Measurements from ENCODE around the gene PHAF1. TPM values are rescaled to one million over a fixed set of nuclear protein-coding genes. Genes with fewer than 3 reads are reported as not detected.

The PHAF1 gene
- total and polyA plus RNA-seq, 4 donors, result 26.6 to 42.4 (median 28.4) TPM

GRCh38 chr16:67105881-67106280 is 3.9 kb upstream of the PHAF1 start:
- 77% methylated on average over 5 of the region's 5 CpGs for WGBS

DNA sequence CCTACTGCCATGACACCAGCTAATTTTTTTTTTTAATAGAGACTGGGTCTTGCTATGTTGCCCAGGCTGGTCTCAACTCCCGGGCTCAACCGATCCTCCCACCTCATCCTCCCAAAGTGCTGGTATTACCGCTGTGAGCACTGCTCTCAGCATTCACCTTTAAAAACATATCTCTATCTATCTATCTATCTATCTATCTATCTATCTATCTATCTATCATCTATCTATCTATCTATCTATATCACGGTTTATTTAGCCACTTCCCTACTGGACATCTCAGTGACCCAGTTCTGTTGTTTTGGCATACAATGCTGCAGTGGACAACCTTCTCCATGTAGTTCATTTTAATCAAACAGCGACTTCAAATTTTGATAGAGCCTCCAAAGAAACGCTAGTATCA is 1.3 kb upstream of the PHAF1 start:
- H3K4me3 ChIP-seq (ENCODE audit: low read depth in 1 of 3, low read length in 3 of 3), result no peak overlapping the region
- H3K27ac ChIP-seq (ENCODE audit: low read depth in 1 of 2, low read length in 2 of 2), result no peak overlapping the region
- DNase-seq (ENCODE audit: low spot score), result no peak
- no peak for TF ChIP-seq RAD21 (IDR thresholded peaks at IDR 0.05)
- TF ChIP-seq, protein P1, sequence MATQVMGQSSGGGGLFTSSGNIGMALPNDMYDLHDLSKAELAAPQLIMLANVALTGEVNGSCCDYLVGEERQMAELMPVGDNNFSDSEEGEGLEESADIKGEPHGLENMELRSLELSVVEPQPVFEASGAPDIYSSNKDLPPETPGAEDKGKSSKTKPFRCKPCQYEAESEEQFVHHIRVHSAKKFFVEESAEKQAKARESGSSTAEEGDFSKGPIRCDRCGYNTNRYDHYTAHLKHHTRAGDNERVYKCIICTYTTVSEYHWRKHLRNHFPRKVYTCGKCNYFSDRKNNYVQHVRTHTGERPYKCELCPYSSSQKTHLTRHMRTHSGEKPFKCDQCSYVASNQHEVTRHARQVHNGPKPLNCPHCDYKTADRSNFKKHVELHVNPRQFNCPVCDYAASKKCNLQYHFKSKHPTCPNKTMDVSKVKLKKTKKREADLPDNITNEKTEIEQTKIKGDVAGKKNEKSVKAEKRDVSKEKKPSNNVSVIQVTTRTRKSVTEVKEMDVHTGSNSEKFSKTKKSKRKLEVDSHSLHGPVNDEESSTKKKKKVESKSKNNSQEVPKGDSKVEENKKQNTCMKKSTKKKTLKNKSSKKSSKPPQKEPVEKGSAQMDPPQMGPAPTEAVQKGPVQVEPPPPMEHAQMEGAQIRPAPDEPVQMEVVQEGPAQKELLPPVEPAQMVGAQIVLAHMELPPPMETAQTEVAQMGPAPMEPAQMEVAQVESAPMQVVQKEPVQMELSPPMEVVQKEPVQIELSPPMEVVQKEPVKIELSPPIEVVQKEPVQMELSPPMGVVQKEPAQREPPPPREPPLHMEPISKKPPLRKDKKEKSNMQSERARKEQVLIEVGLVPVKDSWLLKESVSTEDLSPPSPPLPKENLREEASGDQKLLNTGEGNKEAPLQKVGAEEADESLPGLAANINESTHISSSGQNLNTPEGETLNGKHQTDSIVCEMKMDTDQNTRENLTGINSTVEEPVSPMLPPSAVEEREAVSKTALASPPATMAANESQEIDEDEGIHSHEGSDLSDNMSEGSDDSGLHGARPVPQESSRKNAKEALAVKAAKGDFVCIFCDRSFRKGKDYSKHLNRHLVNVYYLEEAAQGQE (IDR thresholded peaks at IDR 0.05), result no peak
- TF ChIP-seq EGR1 (IDR thresholded peaks at IDR 0.05; ENCODE audit: low read depth in 2 of 2), result no peak
- TF ChIP-seq HNF4A (conservative IDR thresholded peaks at IDR 0.05), result no peak
- TF ChIP-seq, protein P2, sequence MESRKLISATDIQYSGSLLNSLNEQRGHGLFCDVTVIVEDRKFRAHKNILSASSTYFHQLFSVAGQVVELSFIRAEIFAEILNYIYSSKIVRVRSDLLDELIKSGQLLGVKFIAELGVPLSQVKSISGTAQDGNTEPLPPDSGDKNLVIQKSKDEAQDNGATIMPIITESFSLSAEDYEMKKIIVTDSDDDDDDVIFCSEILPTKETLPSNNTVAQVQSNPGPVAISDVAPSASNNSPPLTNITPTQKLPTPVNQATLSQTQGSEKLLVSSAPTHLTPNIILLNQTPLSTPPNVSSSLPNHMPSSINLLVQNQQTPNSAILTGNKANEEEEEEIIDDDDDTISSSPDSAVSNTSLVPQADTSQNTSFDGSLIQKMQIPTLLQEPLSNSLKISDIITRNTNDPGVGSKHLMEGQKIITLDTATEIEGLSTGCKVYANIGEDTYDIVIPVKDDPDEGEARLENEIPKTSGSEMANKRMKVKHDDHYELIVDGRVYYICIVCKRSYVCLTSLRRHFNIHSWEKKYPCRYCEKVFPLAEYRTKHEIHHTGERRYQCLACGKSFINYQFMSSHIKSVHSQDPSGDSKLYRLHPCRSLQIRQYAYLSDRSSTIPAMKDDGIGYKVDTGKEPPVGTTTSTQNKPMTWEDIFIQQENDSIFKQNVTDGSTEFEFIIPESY (IDR thresholded peaks at IDR 0.05), result no peak
- H3K4me1 ChIP-seq (ENCODE audit: control insufficient read depth in 4 of 4, insufficient read depth in 4 of 4, low read length in 3 of 4), result peaks cover 3 to 34% (median 21%) of the 10 kb centered on the region in 4 donors
- H3K9ac ChIP-seq (ENCODE audit: low read depth in 1 of 2, low read length in 2 of 2), result no peak overlapping the region
- no peaks in the 10 kb centered on the region for H3K36me3 ChIP-seq (ENCODE audit: control insufficient read depth in 4 of 4, insufficient read depth in 3 of 4, low read depth in 1 of 4, low read length in 3 of 4)
- WGBS, result 96% methylated on average over 6 of the region's 6 CpGs
- H3K9me3 ChIP-seq (ENCODE audit: control insufficient read depth in 4 of 4, low read length in 3 of 4), result no peaks in the 10 kb centered on the region
- no peaks in the 10 kb centered on the region for H3K27me3 ChIP-seq (ENCODE audit: control insufficient read depth in 4 of 4, insufficient read depth in 4 of 4, low read length in 3 of 4)

More at GRCh38 chr16:67105881-67106280, 3.9 kb upstream of the PHAF1 start:
- Histone ChIP-seq H3K27ac (ENCODE audit: low read depth in 1 of 2, low read length in 2 of 2) (no peak overlapping the region), H3K36me3 (ENCODE audit: control insufficient read depth in 4 of 4, insufficient read depth in 3 of 4, low read depth in 1 of 4, low read length in 3 of 4) (no peaks in the 10 kb centered on the region), H3K9me3 (ENCODE audit: control insufficient read depth in 4 of 4, low read length in 3 of 4) (no peaks in the 10 kb centered on the region), H3K27me3 (ENCODE audit: control insufficient read depth in 4 of 4, insufficient read depth in 4 of 4, low read length in 3 of 4) (no peaks in the 10 kb centered on the region), H3K4me1 (ENCODE audit: control insufficient read depth in 4 of 4, insufficient read depth in 4 of 4, low read length in 3 of 4) (peaks cover 0 to 16% (median 8%) of the 10 kb centered on the region in 4 donors), H3K4me3 (ENCODE audit: low read depth in 1 of 3, low read length in 3 of 3) (no peak overlapping the region), H3K9ac (ENCODE audit: low read depth in 1 of 2, low read length in 2 of 2) (no peak overlapping the region)
- TF ChIP-seq ATF3 (IDR thresholded peaks at IDR 0.05) (no peak), HNF4G (IDR thresholded peaks at IDR 0.05) (no peak), TAF1 (conservative IDR thresholded peaks at IDR 0.05) (no peak), FOXA1 (IDR thresholded peaks at IDR 0.05) (no peak)
- DNase-seq (ENCODE audit: low spot score), result no peak

DNA sequence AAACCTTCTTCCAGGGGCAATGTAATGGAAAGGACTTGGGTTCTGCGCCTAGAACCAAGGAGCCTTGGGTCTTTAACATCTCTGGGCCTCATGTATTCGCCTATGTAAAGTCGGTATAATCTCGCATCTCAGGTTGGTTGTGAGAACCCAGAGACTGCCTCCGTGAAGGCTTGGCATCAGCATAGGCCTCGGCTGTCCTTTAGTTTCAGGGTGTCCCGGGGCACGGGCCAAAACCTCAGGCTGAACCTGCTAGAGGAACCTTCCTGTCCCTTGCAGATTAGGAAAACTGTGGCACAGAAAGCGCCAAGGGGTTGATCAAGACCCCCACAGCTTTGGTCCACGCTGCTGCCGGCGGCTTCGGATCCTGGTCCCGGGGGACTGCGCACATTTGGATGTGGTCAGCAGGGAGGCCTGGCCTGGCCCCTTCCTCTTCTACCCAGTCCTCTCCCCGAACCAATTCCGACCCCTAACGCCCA is 772 bp upstream of the PHAF1 start:
- H3K36me3 ChIP-seq (ENCODE audit: control insufficient read depth in 4 of 4, insufficient read depth in 3 of 4, low read depth in 1 of 4, low read length in 3 of 4), result no peaks in the 10 kb centered on the region
- H3K27me3 ChIP-seq (ENCODE audit: control insufficient read depth in 4 of 4, insufficient read depth in 4 of 4, low read length in 3 of 4), result no peaks in the 10 kb centered on the region
- no peaks in the 10 kb centered on the region for H3K9me3 ChIP-seq (ENCODE audit: control insufficient read depth in 4 of 4, low read length in 3 of 4)
- H3K9ac ChIP-seq (ENCODE audit: low read depth in 1 of 2, low read length in 2 of 2), result peak overlapping the region in 1 of 2 donors; percentile 82
- peaks cover 3 to 34% (median 22%) of the 10 kb centered on the region in 4 donors for H3K4me1 ChIP-seq (ENCODE audit: control insufficient read depth in 4 of 4, insufficient read depth in 4 of 4, low read length in 3 of 4)
- peak overlapping the region; percentile 76 to 94 for H3K27ac ChIP-seq (ENCODE audit: low read depth in 1 of 2, low read length in 2 of 2)
- 76% methylated on average over 18 of the region's 18 CpGs for WGBS
- TF ChIP-seq ATF3 (IDR thresholded peaks at IDR 0.05), result no peak
- TF ChIP-seq GABPA (IDR thresholded peaks at IDR 0.05 in 1 of 2, conservative IDR thresholded peaks at IDR 0.05 in 1 of 2), result no peak
- no peak for TF ChIP-seq FOXA1 (IDR thresholded peaks at IDR 0.05)
- no peak for TF ChIP-seq CTCF (IDR thresholded peaks at IDR 0.05; ENCODE audit: low read depth, low read length, missing input control)
- TF ChIP-seq RXRA (IDR thresholded peaks at IDR 0.05), result no peak
- TF ChIP-seq EGR1 (IDR thresholded peaks at IDR 0.05; ENCODE audit: low read depth in 2 of 2), result no peak
- no peak for TF ChIP-seq YY1 (IDR thresholded peaks at IDR 0.05)
- TF ChIP-seq, protein P3, sequence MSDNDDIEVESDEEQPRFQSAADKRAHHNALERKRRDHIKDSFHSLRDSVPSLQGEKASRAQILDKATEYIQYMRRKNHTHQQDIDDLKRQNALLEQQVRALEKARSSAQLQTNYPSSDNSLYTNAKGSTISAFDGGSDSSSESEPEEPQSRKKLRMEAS (IDR thresholded peaks at IDR 0.05), result no peak
- TF ChIP-seq HNF4G (IDR thresholded peaks at IDR 0.05), result no peak
- TF ChIP-seq FOXA2 (IDR thresholded peaks at IDR 0.05), result no peak
- TF ChIP-seq JUND (IDR thresholded peaks at IDR 0.05), result no peak
- peak overlapping the region in 2 of 3 donors; percentile 80 to 83 for H3K4me3 ChIP-seq (ENCODE audit: low read depth in 1 of 3, low read length in 3 of 3)
- no peak for DNase-seq (ENCODE audit: low spot score)
